ENCODE results near the gene DUOXA1.

Gene DUOXA1

GRCh38 chr15:45162771-45163507 lies 33.3 kb upstream of the DUOXA1 start:
- Histone ChIP-seq H3K27ac (ENCODE audit: extremely low read depth, low read depth, low read length) (no peak overlapping the region), H3K4me1 (ENCODE audit: control insufficient read depth, insufficient read depth, low read length) (0 out of 2 replicates have a peak, but pooled peaks cover 2% of the 10 kb centered on the region), H3K9me3 (ENCODE audit: control insufficient read depth, insufficient read depth, low read depth, low read length) (no peaks in the 10 kb centered on the region), H3K4me3 (ENCODE audit: low read depth, low read length) (no peak overlapping the region), H3K36me3 (ENCODE audit: control insufficient read depth in 2 of 2, insufficient read depth in 1 of 2, low read length in 2 of 2) (no peaks in the 10 kb centered on the region)
- CTCF ChIA-PET: interaction anchor here (0.5 to 4.4 kb wide), 34 partner anchors 8 to 1220 kb away, joined by 3 to 60 read pairs (median 4); a partner anchor contains a TSS
- POLR2A ChIA-PET: interaction anchor here (0.5 to 1.6 kb wide), 5 partner anchors 37 to 239 kb away, joined by 3 to 8 read pairs (median 6); a partner anchor contains a TSS
- TF ChIP-seq RBAK (tag by site-specific recombination; IDR thresholded peaks at IDR 0.05): no peak
- TF ChIP-seq ZNF488 (tag by site-specific recombination; IDR thresholded peaks at IDR 0.05): no peak
- TF ChIP-seq PATZ1 (tag by site-specific recombination; IDR thresholded peaks at IDR 0.05): no peak
- peak; percentile 72; the same call in 1 of the 2 replicates for TF ChIP-seq ZBTB48 (tag by site-specific recombination; IDR thresholded peaks at IDR 0.05)
- peak; percentile 87 for TF ChIP-seq ZNF654 (tag by site-specific recombination; IDR thresholded peaks at IDR 0.05; ENCODE audit: low read depth)
- TF ChIP-seq GFI1B (tag by site-specific recombination; IDR thresholded peaks at IDR 0.05): no peak
- TF ChIP-seq ZNF202 (tag by site-specific recombination; IDR thresholded peaks at IDR 0.05; ENCODE audit: borderline replicate concordance): no peak
- TF ChIP-seq ZNF639 (tag by site-specific recombination; IDR thresholded peaks at IDR 0.05): no peak
- no peak for TF ChIP-seq ZSCAN16 (tag by site-specific recombination; IDR thresholded peaks at IDR 0.05)
- TF ChIP-seq SETDB1 (IDR thresholded peaks at IDR 0.05; ENCODE audit: insufficient read length, low read length): no peak
- peak; percentile 55 for TF ChIP-seq IKZF3 (tag by site-specific recombination; IDR thresholded peaks at IDR 0.05)
- TF ChIP-seq ZNF350 (tag by site-specific recombination; IDR thresholded peaks at IDR 0.05): no peak
- 0 out of 2 replicates have a peak, but pooled peaks have one; percentile 4 for TF ChIP-seq EGR2 (tag by site-specific recombination; IDR thresholded peaks at IDR 0.05; ENCODE audit: low read depth)
- no peak for TF ChIP-seq ZNF280C (tag by site-specific recombination; IDR thresholded peaks at IDR 0.05)
- no peak for TF ChIP-seq SALL2 (tag by site-specific recombination; IDR thresholded peaks at IDR 0.05; ENCODE audit: borderline replicate concordance)
- TF ChIP-seq ZNF600 (tag by site-specific recombination; IDR thresholded peaks at IDR 0.05): peak; percentile 35; the same call in 1 of the 2 replicates
- TF ChIP-seq ZBTB26 (tag by site-specific recombination; optimal IDR thresholded peaks at IDR 0.05): no peak
- TF ChIP-seq CTCF (tag by site-specific recombination; IDR thresholded peaks at IDR 0.05): peak; percentile 95
- no peak for TF ChIP-seq ATF2 (tag by site-specific recombination; IDR thresholded peaks at IDR 0.05; ENCODE audit: low read depth)
- TF ChIP-seq ZNF677 (tag by site-specific recombination; IDR thresholded peaks at IDR 0.05): no peak
- no peak for TF ChIP-seq ZNF629 (tag by site-specific recombination; IDR thresholded peaks at IDR 0.05)
- no peak for TF ChIP-seq ZNF157 (tag by site-specific recombination; IDR thresholded peaks at IDR 0.05)
- TF ChIP-seq KLF7 (tag by site-specific recombination; IDR thresholded peaks at IDR 0.05; ENCODE audit: borderline replicate concordance): no peak
- TF ChIP-seq ZNF391 (tag by site-specific recombination; IDR thresholded peaks at IDR 0.05; ENCODE audit: borderline replicate concordance, low read depth): no peak
- TF ChIP-seq ZNF335 (tag by site-specific recombination; conservative IDR thresholded peaks at IDR 0.05): peak; percentile 98
- TF ChIP-seq ZNF140 (tag by site-specific recombination; IDR thresholded peaks at IDR 0.05): no peak

Data from HEK293 (cell line).